GM19193 (cell line): Measurements from ENCODE around the gene CLDN34.

Source experiments
- POLR2A ChIP-seq: IDR thresholded peaks from 4 replicates; pipeline ENCODE4 v1.6.1; 2011; ENCODE audit not compliant: insufficient read depth, insufficient read length; ENCODE audit errors: extremely low read depth

Gene CLDN34

GRCh38 chrX:10017872-10018271 lies 50.7 kb downstream of the CLDN34 start:
- TF ChIP-seq POLR2A: no peak
